ENCODE results near the gene TRIM68. TPM values are rescaled to one million over a fixed set of nuclear protein-coding genes. Genes with fewer than 3 reads are reported as not detected.
A peak's percentile ranks its signal among the peaks of the same experiment; 100 is the strongest.

The TRIM68 gene
- total RNA-seq, 1 donor from 2014 or later = 4.7 TPM

GRCh38 chr11:4606231-4607015 lies 1.6 kb downstream of the TRIM68 start:
- ATAC-seq = peak; percentile 11

GRCh38 chr11:4605057-4605456 lies 3.0 kb downstream of the TRIM68 start:
- ATAC-seq = no peak

GRCh38 chr11:4593739-4594138 lies 14.3 kb downstream of the TRIM68 start, which contains the start of gene OR52I1:
Gene OR52I1, plus strand, starts transcription at chr11:4594039. Its CDS starts 0 bp downstream, at chr11:4594039.
- no peak for ATAC-seq

- no peak for ATAC-seq
Observed at GRCh38 chr11:4589017-4589416, 19.0 kb downstream of the TRIM68 start.

- no peak for ATAC-seq
Observed at GRCh38 chr11:4581443-4581842, 26.6 kb downstream of the TRIM68 start, which contains the start of gene OR52I2. Gene OR52I2, plus strand, starts transcription at chr11:4581743.

GRCh38 chr11:4580124-4580523 lies 27.9 kb downstream of the TRIM68 start:
- ATAC-seq = no peak

- no peak for ATAC-seq
Observed at GRCh38 chr11:4578624-4579023, 29.4 kb downstream of the TRIM68 start.

- ATAC-seq = no peak
Observed at GRCh38 chr11:4577761-4578160, 30.3 kb downstream of the TRIM68 start.

- ATAC-seq = no peak
Observed at GRCh38 chr11:4576880-4577279, 31.2 kb downstream of the TRIM68 start.

GRCh38 chr11:4569075-4569474 lies 39.0 kb downstream of the TRIM68 start:
- no peak for ATAC-seq

- no peak for ATAC-seq
Observed at GRCh38 chr11:4565371-4565770, 42.7 kb downstream of the TRIM68 start.

GRCh38 chr11:4560467-4560866 lies 47.6 kb downstream of the TRIM68 start:
- ATAC-seq = no peak

- ATAC-seq = no peak
Observed at GRCh38 chr11:4559527-4560440, 48.2 kb downstream of the TRIM68 start.

GRCh38 chr11:4551346-4551979 lies 56.6 kb downstream of the TRIM68 start:
- ATAC-seq = no peak

Other genes with a start within 250 kb of the TRIM68 start
- gene OR52B4, start 239.8 kb downstream of the TRIM68 start, total RNA-seq = not detected
- 7.1 TPM for gene TRIM21, start 214.5 kb downstream of the TRIM68 start, total RNA-seq
- gene OR52K2, start 158.9 kb downstream of the TRIM68 start, total RNA-seq = not detected
- gene OR52K1, start 125.6 kb downstream of the TRIM68 start, total RNA-seq = not detected
- not detected for gene OR52M1, start 63.0 kb downstream of the TRIM68 start, total RNA-seq
- not detected for gene OR52I2, start 26.5 kb downstream of the TRIM68 start, total RNA-seq
- gene OR52I1, start 14.2 kb downstream of the TRIM68 start, total RNA-seq = not detected
- gene OR51D1, start 29.2 kb upstream of the TRIM68 start, total RNA-seq = not detected
- gene OR51E1, start 35.8 kb upstream of the TRIM68 start, total RNA-seq = not detected
- gene OR51E2, start 89.6 kb upstream of the TRIM68 start, total RNA-seq = not detected
- gene MMP26, start 96.6 kb upstream of the TRIM68 start, total RNA-seq = not detected
- gene OR51F1, start 161.7 kb upstream of the TRIM68 start, total RNA-seq = not detected
- gene OR52R1, start 196.1 kb upstream of the TRIM68 start, total RNA-seq = not detected
- gene OR51F2, start 213.1 kb upstream of the TRIM68 start, total RNA-seq = not detected
- gene OR51S1, start 241.0 kb upstream of the TRIM68 start, total RNA-seq = not detected

Measured in esophagus mucosa (tissue), 1 donor.